ENCODE measurements around the gene TIMM50. TPM values are rescaled to one million over a fixed set of nuclear protein-coding genes. Genes with fewer than 3 reads are reported as not detected.

Gene TIMM50
- total and polyA plus RNA-seq, 2 of the 8 experiments (the other 6 are each of a cell fraction or from before 2014, with no cell fraction given), result 155 to 187 TPM

DNA sequence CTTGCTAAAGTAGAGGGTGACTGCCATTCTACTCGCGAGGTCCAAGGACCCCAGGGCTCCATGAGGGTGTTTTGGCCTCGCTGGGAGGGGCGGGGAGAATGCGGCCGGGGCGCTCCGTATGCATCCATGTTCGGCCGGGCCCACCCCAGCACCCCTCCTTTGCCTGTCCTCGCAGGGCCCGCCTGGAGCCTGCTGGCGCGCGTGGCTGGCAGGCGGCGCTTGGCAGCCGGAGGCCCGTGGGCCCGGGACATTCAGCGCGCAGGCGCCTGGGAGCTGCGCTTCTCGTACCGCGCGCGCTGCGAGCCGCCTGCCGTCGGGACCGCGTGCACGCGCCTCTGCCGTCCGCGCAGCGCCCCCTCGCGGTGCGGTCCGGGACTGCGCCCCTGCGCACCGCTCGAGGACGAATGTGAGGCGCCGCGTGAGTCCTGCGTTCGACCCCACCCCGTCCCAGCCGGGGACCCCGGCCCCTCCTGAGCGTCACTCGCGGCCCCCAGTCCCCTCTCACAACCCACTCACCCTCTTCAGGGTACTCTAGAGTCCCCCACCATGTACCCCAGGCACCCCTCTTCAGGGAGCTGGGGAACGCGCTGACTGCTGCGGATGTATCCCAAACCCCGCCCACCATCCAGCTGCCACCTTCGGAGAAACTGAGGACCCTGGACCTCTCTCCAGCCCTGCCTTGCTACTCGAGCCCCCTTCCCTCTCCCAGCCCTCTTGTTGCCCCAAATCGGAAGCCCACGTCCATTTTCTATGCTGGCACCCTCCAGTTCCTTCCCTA is 22.2 kb downstream of the TIMM50 start:
- H2BK120ac ChIP-seq (replicated peaks; ENCODE audit: low read depth, low read length), result no peak overlapping the region
- no peaks in the 10 kb centered on the region for H3K36me3 ChIP-seq (ENCODE audit: control insufficient read depth in 2 of 4, insufficient read depth in 4 of 4, low read length in 3 of 4)
- H3K27me3 ChIP-seq (replicated peaks in 1 of 4; ENCODE audit: control insufficient read depth in 3 of 4, extremely low read depth in 1 of 4, insufficient read depth in 3 of 4, low read length in 3 of 4), result peaks cover 36 to 95% (median 85%) of the 10 kb centered on the region in 4 experiments
- peak overlapping the region; percentile 29; the same call in 1 of the 2 replicates for H2BK15ac ChIP-seq (ENCODE audit: low read length)
- no peaks in the 10 kb centered on the region for H3K79me2 ChIP-seq (ENCODE audit: control insufficient read depth in 1 of 2, insufficient read depth in 2 of 2, low read length in 2 of 2)
- peak overlapping the region; percentile 48; the same call in 1 of the 2 replicates for H3K18ac ChIP-seq (ENCODE audit: extremely low read depth, low read length)
- H4K20me1 ChIP-seq (replicated peaks in 1 of 2; ENCODE audit: control insufficient read depth in 1 of 2, insufficient read depth in 2 of 2, low read length in 2 of 2), result peaks cover 0 to 3% of the 10 kb centered on the region in 2 experiments
- 26% methylated on average over 44 of the region's 69 CpGs; no CpG with 5 or more reads in 1 of the 2 experiments for WGBS, 2 experiments (ENCODE audit: extremely low coverage in 1 of 2, insufficient coverage in 1 of 2, insufficient read length in 1 of 2, insufficient replicate concordance in 2 of 2, low coverage in 1 of 2, low lambda C conversion rate in 2 of 2, missing lambda C conversion rate in 1 of 2)
- FAIRE-seq (no peak), DNase-seq (ENCODE audit: low read depth in 1 of 2, low spot score in 2 of 2) (peak in 1 of 2 experiments; percentile 93)
- no peak overlapping the region for H3K9ac ChIP-seq (replicated peaks in 1 of 4; ENCODE audit: extremely low read depth in 1 of 4, low read depth in 3 of 4, low read length in 3 of 4)
- H4K91ac ChIP-seq (replicated peaks; ENCODE audit: insufficient read length, low read length), result no peak overlapping the region
- H3K4me2 ChIP-seq (ENCODE audit: insufficient read depth in 1 of 2, low read depth in 2 of 2, low read length in 2 of 2), result peak overlapping the region in 1 of 2 experiments; percentile 52; a peak in 2 of 4 replicates
- no peak overlapping the region for H4K5ac ChIP-seq (ENCODE audit: insufficient read length, low read depth, low read length)
- peaks cover 3 to 10% (median 5%) of the 10 kb centered on the region in 4 experiments; a peak in 5 of 7 replicates for H3K4me1 ChIP-seq (replicated peaks in 1 of 4; ENCODE audit: control insufficient read depth in 3 of 4, insufficient read depth in 4 of 4, low read length in 3 of 4)
- H3K23me2 ChIP-seq (ENCODE audit: low read depth, low read length), result peaks cover 22% of the 10 kb centered on the region
- H3K14ac ChIP-seq (ENCODE audit: insufficient read length), result no peak overlapping the region
- no peak overlapping the region for H3K4ac ChIP-seq (replicated peaks; ENCODE audit: insufficient read length, low read depth, low read length)
- no peak overlapping the region for H3K23ac ChIP-seq (ENCODE audit: insufficient read length)
- no peak overlapping the region for H2BK5ac ChIP-seq (ENCODE audit: low read depth, low read length)
- H3K56ac ChIP-seq (replicated peaks; ENCODE audit: insufficient read length, low read depth, low read length), result no peak overlapping the region
- no peaks in the 10 kb centered on the region for H3K79me1 ChIP-seq (ENCODE audit: low read depth, low read length)
- H4K8ac ChIP-seq (ENCODE audit: extremely low read depth, insufficient read depth, low read length), result peak overlapping the region; percentile 88
- H3K27ac ChIP-seq (ENCODE audit: low read depth, low read length), result no peak overlapping the region
- peaks cover 6 to 8% of the 10 kb centered on the region in 2 experiments; a peak in 3 of 4 replicates for H3K9me3 ChIP-seq (ENCODE audit: insufficient read depth in 2 of 2, low read depth in 1 of 2, low read length in 1 of 2)
- peak overlapping the region in 1 of 4 experiments; percentile 37; a peak in 1 of 8 replicates for H3K4me3 ChIP-seq (ENCODE audit: extremely low read depth in 1 of 4, insufficient read depth in 2 of 4, low read depth in 3 of 4, low read length in 4 of 4)
- ChIA-PET CTCF (ENCODE audit: partially characterized antibody) (interaction anchor here (0.7 to 1.8 kb wide), 18 partner anchors 9 to 105 kb away, joined by 3 to 23 read pairs (median 3); partner anchors contain the start of gene SELENOV), POLR2A (ENCODE audit: partially characterized antibody) (interaction anchor here (0.6 to 1.2 kb wide), 11 partner anchors 10 to 112 kb away, joined by 3 to 7 read pairs (median 3); partner anchors contain the start of genes PAF1 and TIMM50)
- H2AK5ac ChIP-seq (ENCODE audit: low read depth, low read length), result no peak overlapping the region
- no peak overlapping the region for H2AFZ ChIP-seq (ENCODE audit: low read length)
- no peak overlapping the region for H2BK20ac ChIP-seq (ENCODE audit: low read length)
- H2BK12ac ChIP-seq (ENCODE audit: low read depth, low read length), result no peak overlapping the region
- TF ChIP-seq POLR2AphosphoS5 (IDR thresholded peaks at IDR 0.05; ENCODE audit: low read depth, low read length) (no peak), KDM4A (IDR thresholded peaks at IDR 0.05; ENCODE audit: low read depth, low read length, severe bottlenecking) (peak; percentile 53), BRCA1 (IDR thresholded peaks at IDR 0.05; ENCODE audit: low read depth, low read length) (no peak), CHD2 (IDR thresholded peaks at IDR 0.05; ENCODE audit: low read length) (no peak), CBX8 (IDR thresholded peaks at IDR 0.05; ENCODE audit: borderline replicate concordance, low read depth, low read length) (no peak), SIN3A (conservative IDR thresholded peaks at IDR 0.05 in 1 of 2, IDR thresholded peaks at IDR 0.05 in 1 of 2; ENCODE audit: low read depth in 1 of 2, low read length in 2 of 2) (peak in 1 of 2 experiments; percentile 57; a peak in 1 of 4 replicates), CBX5 (IDR thresholded peaks at IDR 0.05; ENCODE audit: low read depth, low read length) (no peak)
- TF ChIP-seq, protein P1, sequence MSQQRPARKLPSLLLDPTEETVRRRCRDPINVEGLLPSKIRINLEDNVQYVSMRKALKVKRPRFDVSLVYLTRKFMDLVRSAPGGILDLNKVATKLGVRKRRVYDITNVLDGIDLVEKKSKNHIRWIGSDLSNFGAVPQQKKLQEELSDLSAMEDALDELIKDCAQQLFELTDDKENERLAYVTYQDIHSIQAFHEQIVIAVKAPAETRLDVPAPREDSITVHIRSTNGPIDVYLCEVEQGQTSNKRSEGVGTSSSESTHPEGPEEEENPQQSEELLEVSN (IDR thresholded peaks at IDR 0.05), result peak; percentile 99

Measured in H1 (cell line).